DOHH2 (cell line): ENCODE data around the gene KLF9.

Experiments
- H3F3A ChIP-seq: fragments of 200-600 bp; sonication (generic), shearing (Covaris generic); 2 replicates; pipeline ENCODE4 v1.6.0; 2016; ENCODE audit warnings: antibody characterized with exemption, mild to moderate bottlenecking; ENCODE audit not compliant: control insufficient read depth, insufficient read depth
- H3K27ac ChIP-seq: fragments of 200-600 bp; sonication (generic); 2 replicates; pipeline ENCODE4 v1.5.1; 2014; ENCODE audit warnings: low read depth, mild to moderate bottlenecking, low read length, moderate library complexity
- H3K27me3 ChIP-seq: fragments of 200-600 bp; sonication (generic); 2 replicates; pipeline ENCODE4 v1.6.1; 2014; ENCODE audit warnings: mild to moderate bottlenecking, low read length, mixed read lengths; ENCODE audit not compliant: control insufficient read depth
- H3K36me3 ChIP-seq: fragments of 200-600 bp; sonication (generic); 2 replicates; pipeline ENCODE4 v1.6.1; 2014; ENCODE audit warnings: mild to moderate bottlenecking, low read length, moderate library complexity, mixed read lengths; ENCODE audit not compliant: control insufficient read depth
- H3K4me1 ChIP-seq: fragments of 200-600 bp; sonication (generic); 2 replicates; pipeline ENCODE4 v1.6.1; 2014; ENCODE audit warnings: mild to moderate bottlenecking, low read length, mixed read lengths; ENCODE audit not compliant: control insufficient read depth
- H3K4me2 ChIP-seq: fragments of 200-600 bp; sonication (generic); 2 replicates; pipeline ENCODE4 v1.6.0; 2014; ENCODE audit warnings: mild to moderate bottlenecking, low read length, moderate library complexity
- H3K4me3 ChIP-seq: fragments of 200-600 bp; sonication (generic); 2 replicates; pipeline ENCODE4 v1.5.1; 2014; ENCODE audit warnings: mild to moderate bottlenecking, low read length, mixed read lengths
- H3K79me2 ChIP-seq: fragments of 200-600 bp; sonication (generic); 2 replicates; pipeline ENCODE4 v1.6.1; 2014; ENCODE audit warnings: mild to moderate bottlenecking, low read length, mixed read lengths; ENCODE audit not compliant: control insufficient read depth
- H3K9me2 ChIP-seq: fragments of 200-600 bp; sonication (generic); replicated peaks from 2 replicates; pipeline ENCODE4 v1.6.1; 2014; ENCODE audit warnings: mild to moderate bottlenecking, low read length, mixed read lengths; ENCODE audit not compliant: control insufficient read depth
- H3K9me3 ChIP-seq: fragments of 200-600 bp; sonication (generic); 2 replicates; pipeline ENCODE4 v1.6.1; 2014; ENCODE audit warnings: antibody characterized with exemption, low read length, mixed read lengths; ENCODE audit not compliant: control insufficient read depth, insufficient read depth
- H4K20me1 ChIP-seq: fragments of 200-600 bp; sonication (generic); 2 replicates; pipeline ENCODE4 v1.6.0; 2014; ENCODE audit warnings: low read depth, mild to moderate bottlenecking, antibody characterized with exemption, low read length, moderate library complexity; ENCODE audit not compliant: control insufficient read depth, insufficient read depth
- EZH2phosphoT487 ChIP-seq: fragments of 200-600 bp; sonication (generic); IDR thresholded peaks from 2 replicates; pipeline ENCODE4 v1.6.1; 2017; ENCODE audit warnings: borderline replicate concordance, mild to moderate bottlenecking, antibody characterized with exemption, low read length, moderate library complexity, mixed read lengths
- TF ChIP-seq, protein P1 (sequence below): fragments of 200-600 bp; sonication (generic); IDR thresholded peaks from one replicate; pipeline ENCODE4 v1.5.1; 2014; ENCODE audit warnings: antibody characterized with exemption, mild to moderate bottlenecking, low read depth, low read length; ENCODE audit not compliant: poor library complexity, severe bottlenecking

The KLF9 gene

DNA sequence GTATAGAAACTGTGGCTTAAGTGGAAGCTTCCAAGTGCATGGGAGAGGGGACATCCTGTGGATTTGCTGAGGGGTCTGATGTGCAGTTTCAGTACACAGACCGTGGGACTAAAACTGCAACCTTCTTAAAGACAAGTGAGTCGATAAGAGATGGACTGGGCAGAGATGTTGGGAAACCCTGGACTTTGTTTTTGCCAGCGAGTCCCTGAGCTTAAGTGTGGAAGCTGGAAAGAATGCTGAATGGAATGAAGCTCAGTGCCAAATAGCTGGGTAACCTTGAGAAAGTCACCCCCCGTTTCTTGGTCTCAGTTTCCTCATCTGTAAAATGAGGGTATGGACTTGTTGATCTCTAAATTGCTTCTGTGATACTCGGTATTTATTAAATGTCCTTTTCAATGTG, 37.3 kb upstream of the KLF9 start:
- H3K4me1 ChIP-seq, result no peaks in the 10 kb centered on the region
- H4K20me1 ChIP-seq, result no peaks in the 10 kb centered on the region
- no peak overlapping the region for H3K4me3 ChIP-seq
- H3K36me3 ChIP-seq, result no peaks in the 10 kb centered on the region
- H3K9me2 ChIP-seq, result no peaks in the 10 kb centered on the region
- no peak overlapping the region for H3K27ac ChIP-seq
- TF ChIP-seq EZH2phosphoT487, result no peak
- TF ChIP-seq, protein P1, sequence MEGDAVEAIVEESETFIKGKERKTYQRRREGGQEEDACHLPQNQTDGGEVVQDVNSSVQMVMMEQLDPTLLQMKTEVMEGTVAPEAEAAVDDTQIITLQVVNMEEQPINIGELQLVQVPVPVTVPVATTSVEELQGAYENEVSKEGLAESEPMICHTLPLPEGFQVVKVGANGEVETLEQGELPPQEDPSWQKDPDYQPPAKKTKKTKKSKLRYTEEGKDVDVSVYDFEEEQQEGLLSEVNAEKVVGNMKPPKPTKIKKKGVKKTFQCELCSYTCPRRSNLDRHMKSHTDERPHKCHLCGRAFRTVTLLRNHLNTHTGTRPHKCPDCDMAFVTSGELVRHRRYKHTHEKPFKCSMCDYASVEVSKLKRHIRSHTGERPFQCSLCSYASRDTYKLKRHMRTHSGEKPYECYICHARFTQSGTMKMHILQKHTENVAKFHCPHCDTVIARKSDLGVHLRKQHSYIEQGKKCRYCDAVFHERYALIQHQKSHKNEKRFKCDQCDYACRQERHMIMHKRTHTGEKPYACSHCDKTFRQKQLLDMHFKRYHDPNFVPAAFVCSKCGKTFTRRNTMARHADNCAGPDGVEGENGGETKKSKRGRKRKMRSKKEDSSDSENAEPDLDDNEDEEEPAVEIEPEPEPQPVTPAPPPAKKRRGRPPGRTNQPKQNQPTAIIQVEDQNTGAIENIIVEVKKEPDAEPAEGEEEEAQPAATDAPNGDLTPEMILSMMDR, result no peak
- no peaks in the 10 kb centered on the region for H3F3A ChIP-seq
- peaks cover 7% of the 10 kb centered on the region for H3K27me3 ChIP-seq
- H3K9me3 ChIP-seq, result no peaks in the 10 kb centered on the region
- no peaks in the 10 kb centered on the region for H3K79me2 ChIP-seq
- H3K4me2 ChIP-seq, result no peak overlapping the region

DNA sequence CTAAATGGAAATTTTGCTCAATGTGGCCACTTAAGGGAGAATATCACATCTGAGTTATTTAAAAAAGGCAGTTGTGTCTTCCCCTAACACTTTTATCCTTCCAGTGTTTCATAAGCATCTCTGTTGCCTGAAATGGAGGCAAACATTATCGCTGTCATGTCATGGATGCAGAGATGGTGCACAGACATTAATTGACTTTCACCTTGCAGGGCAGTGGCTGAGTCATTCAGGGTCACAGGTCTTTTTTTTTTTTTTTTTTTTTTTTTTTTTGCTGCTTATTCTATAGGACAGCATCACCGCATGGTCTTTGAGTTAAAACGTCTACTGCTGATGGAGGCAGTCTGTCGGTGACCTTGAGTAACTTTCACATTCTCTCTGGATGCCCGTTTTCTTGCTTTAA, 36.3 kb upstream of the KLF9 start:
- Histone ChIP-seq H3K79me2 (no peaks in the 10 kb centered on the region), H3K27ac (no peak overlapping the region), H3K9me3 (no peaks in the 10 kb centered on the region), H3K4me3 (no peak overlapping the region), H3K36me3 (no peaks in the 10 kb centered on the region), H3K9me2 (no peaks in the 10 kb centered on the region), H3K4me2 (no peak overlapping the region), H3K4me1 (no peaks in the 10 kb centered on the region), H3K27me3 (peaks cover 7% of the 10 kb centered on the region), H4K20me1 (no peaks in the 10 kb centered on the region), H3F3A (no peaks in the 10 kb centered on the region)
- no peak for TF ChIP-seq EZH2phosphoT487
- TF ChIP-seq, protein P1, result no peak

DNA sequence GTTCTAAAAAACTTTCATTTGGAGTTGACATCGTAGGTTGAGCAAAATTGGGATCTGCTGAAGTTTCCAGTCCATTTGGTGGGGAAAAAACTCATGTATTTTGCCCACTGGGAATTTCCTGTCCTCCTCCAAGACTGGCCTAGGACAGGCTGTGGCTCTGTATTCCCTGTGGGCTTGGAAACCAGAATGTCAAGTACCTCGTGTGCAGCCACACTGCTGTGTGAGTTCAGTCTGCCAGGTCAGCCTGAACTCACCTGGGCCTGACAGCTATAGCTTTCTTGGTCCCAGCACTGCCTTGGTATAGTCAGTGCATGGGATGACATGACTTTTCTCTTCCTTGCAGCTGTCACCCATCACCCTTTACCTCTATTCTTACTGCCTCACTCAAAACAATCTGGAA, 35.0 kb upstream of the KLF9 start:
- H3K9me3 ChIP-seq, result no peaks in the 10 kb centered on the region
- H3F3A ChIP-seq, result no peaks in the 10 kb centered on the region
- H3K27me3 ChIP-seq, result peaks cover 7% of the 10 kb centered on the region

More for the DNA sequence above, 35.0 kb upstream of the KLF9 start:
- Histone ChIP-seq H3K27ac (no peak overlapping the region), H3K36me3 (no peaks in the 10 kb centered on the region), H3K9me2 (no peaks in the 10 kb centered on the region), H3K4me3 (no peak overlapping the region), H4K20me1 (no peaks in the 10 kb centered on the region), H3K4me1 (no peaks in the 10 kb centered on the region), H3K4me2 (no peak overlapping the region), H3K79me2 (no peaks in the 10 kb centered on the region)
- TF ChIP-seq EZH2phosphoT487, result no peak
- TF ChIP-seq, protein P1, result no peak
